Activated CD4-positive, alpha-beta T cell treated with anti-CD3 and anti-CD28 coated beads for 4 hours (primary cell): ENCODE measurements around the gene TAGLN.
"Not testable (repeated sequence)": the region's sequence is repeated elsewhere in the genome, so short reads cannot be mapped to it uniquely, and the experiment has no call there.

Experiments
- DNase-seq, 2 donors: peaks; one replicate each; pipeline ENCODE4 v3.0.0-alpha.2; 2020

The TAGLN gene

DNA sequence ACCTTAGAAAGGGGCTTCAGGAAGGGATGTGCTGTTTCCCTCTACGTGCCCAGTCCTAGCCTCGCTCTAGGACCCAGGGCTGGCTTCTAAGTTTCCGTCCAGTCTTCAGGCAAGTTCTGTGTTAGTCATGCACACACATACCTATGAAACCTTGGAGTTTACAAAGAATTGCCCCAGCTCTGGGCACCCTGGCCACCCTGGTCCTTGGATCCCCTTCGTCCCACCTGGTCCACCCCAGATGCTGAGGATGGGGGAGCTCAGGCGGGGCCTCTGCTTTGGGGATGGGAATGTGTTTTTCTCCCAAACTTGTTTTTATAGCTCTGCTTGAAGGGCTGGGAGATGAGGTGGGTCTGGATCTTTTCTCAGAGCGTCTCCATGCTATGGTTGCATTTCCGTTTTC is 2.2 kb upstream of the TAGLN start:
- DNase-seq = no peak

DNA sequence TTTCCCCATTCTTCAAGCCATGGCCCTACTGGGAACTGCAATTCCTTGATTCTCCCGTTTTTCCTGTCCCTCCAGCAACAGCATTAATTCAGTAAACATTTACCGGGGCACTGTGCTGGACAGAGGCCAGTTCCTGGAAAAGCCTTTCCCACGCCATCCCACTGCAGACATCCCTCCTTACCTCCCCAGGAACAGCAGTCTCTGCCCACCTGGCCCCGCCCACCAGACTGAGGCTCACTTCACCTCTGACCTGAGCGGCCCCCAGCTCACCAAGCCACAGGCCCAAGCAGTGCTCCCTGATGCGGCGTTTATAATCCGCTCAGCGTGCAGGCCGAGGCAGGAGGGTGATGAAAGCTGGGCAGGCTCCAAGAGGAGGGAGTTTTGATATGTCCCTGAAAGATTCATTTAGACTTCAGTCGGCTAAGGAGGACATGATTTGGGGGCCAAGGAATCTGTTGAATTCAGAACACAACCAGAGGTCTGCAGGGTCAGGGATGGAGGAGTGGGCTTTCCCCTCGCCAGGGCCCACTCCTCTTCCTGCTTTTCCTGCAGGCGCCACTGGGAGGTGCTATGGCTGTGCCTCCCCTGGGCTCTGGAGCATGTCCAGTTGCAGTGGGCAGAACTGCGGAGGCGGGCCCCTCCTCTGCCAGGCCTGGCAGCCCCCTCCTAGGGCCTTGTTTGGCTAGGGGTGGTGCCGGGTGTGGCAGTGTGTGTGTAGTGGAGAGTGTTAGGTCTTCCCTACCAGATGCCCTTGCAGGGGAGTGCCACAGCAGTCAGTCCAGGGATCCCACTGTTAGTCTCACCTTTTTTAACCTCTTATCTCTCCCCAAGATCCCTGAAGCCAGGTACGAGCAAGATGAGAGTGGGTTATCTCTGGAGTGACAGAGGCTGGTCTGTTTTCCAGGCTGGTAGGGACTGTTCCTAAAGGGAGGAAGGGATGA is 1.4 kb upstream of the TAGLN start:
- no peak for DNase-seq

DNA sequence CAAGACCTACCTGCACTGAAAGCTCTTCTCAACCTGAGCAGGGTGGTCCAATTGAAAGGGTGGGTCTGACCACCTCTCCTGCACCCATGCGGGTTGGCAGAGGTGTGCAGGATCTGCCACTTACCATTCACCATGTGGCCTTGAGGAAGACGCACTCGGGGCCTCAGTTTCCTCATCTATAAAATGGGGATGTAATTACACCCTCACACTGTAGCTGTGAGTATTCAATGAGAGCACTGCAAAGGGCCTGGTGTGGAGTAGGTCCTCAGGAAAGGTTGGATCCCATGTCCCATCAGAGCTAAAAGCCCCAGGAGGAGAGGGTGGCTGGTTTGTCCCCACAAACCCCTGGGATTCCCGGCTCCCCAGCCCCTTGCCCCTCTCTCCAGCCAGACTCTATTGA is 557 bp upstream of the TAGLN start:
- DNase-seq = no peak

DNA sequence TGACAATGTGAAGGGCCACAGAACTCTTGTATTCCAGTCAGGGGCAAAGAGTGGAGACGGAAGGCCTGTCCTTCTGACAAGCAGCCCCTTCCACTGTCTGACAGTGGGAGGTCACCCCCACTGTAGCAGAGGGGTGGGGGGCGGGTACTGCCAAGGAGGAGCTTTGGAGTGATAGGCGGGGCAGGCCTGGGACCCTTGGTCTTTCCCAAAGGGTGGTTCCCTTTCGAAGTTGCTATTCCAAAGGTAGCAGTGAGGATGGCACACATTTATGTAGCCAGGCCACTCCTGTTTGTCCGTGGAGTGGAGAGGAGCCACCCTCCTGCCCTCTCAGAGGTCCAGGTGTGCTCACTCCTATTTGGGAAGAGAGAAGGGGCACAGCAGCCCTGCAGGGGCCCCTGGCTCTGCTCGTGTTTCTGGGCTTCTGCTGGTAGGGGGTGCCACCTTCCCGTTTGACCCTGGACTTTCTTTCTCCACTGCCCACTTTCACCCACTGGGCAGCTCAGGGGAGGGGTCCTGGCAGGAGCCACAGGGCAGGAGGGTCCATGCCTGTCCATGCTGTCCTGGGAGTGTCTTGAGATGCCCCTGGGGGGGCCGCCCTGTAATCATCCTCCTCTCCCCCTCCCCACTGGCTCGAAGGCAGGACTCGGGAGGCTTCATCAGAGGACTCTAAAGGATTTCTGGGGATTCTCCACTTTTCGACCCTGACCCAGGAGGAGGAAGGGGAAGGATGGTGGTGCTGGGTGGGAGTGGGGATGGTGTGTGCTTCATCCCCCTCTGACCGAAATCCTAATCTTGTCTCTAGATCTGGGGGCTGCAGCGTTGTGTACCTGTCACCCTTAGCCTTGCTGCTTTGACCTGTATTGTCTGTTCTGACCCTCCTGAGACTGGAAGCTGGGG is 994 bp downstream of the TAGLN start:
- no peak for DNase-seq

DNA sequence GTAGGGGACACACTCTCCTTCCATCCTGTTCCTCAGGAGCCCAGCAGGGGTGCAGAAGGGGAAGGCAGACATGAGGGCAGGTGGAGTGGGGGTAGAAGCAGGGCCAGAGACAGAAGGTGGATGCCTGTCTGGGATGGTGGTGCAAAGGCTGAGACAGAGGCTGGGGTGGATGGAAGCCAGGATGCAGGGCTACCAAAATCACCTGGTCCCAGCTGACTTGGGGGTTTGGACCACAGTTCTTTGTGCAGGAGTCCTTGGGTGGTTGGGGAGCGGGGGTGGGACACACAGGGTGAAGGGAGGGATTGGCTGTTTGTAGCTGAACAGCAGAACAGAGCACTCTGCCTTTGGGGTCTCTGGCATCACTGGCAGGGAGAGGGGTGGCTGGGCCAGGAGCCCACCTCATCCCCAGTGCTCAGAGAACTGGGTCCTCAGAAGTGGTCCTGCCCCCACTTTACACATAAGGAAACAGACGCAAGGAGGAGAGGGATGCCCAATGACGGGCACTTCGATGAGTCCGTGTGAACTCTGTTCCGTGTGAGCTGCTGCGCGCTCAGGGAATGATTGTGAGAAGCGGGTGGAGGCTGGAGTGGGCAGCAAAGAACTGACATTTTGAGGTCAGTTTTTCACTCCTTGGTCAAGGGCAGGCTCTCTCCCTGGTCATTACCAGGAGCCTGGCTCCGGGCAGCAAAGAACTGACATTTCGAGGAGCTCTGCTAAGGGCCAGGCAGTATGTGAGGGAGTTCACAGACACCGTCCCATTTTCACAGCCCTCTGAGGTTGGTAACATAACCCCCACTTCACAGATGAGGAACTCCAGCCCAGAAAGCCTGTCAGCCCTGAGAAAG is 1.9 kb downstream of the TAGLN start:
- DNase-seq = no peak

DNA sequence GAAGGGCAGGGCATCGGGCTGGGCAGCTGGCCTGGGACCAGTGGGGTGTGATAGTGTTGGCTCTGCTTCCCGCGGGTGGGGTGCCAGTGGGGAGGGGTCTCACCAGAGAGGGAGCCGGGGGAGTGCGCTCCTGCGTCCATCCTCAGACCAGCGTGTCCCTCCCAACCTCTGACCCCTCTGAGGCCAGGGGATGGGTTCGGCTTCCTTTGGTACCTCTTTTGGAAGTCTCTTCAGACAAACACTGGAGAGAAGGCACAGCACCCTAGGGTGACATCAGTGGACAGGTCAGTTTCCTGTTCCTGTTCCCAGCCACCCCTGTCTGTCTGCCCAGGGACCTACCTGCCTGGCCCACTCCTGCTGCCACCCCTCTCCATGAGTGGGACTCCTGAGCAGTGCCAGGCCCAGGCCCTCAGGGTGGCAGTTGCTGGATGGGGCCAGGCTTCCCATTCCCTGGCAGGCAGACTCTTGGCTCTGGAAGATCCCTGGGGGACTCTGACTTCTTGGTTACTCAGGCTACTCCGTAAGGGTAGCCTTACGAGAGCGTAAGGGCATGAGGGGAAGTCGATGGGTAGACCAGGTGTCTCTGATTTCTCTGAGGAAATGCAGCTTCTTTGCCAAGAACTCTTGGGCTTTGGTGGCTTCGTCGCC is 2.6 kb downstream of the TAGLN start:
- no peak for DNase-seq

DNA sequence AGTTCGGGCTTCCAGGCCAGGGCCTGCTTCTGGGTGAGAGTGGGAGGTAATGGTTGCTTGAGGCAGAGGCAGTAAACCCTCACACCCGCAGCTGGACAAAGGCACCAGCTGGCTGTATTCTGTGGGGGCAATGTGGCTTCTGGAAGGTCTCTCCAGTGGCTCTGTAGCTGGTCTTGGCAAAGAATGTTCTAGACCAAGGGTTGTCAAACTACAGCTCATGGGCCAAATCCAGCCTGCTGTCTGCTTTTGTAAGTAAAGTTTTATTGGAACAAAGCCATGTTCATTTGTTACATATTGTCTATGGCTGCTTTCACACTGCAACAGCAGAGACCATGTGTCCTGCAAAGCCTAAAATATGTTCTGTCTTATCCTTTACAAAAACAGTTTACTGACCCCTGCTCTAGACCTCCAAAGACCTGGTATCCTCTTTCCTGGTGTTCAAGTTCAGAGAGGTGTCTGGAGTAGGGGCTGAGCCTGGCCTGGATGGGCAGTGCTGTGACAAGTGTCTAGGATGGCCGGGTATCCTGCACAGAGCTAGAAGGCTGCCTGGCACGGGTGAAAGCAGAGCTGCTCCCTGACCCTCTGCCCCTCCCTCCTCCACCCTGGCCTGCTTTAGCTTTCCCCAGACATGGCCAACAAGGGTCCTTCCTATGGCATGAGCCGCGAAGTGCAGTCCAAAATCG is 3.4 kb downstream of the TAGLN start:
- no peak for DNase-seq

DNA sequence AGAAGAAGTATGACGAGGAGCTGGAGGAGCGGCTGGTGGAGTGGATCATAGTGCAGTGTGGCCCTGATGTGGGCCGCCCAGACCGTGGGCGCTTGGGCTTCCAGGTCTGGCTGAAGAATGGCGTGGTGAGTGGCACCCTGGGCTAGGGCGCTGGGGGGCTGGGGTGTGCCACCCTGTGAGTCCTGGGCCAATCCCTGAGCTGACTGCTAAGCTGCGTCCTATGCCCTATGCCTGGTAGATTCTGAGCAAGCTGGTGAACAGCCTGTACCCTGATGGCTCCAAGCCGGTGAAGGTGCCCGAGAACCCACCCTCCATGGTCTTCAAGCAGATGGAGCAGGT is 3.9 kb downstream of the TAGLN start:
- DNase-seq = no peak

DNA sequence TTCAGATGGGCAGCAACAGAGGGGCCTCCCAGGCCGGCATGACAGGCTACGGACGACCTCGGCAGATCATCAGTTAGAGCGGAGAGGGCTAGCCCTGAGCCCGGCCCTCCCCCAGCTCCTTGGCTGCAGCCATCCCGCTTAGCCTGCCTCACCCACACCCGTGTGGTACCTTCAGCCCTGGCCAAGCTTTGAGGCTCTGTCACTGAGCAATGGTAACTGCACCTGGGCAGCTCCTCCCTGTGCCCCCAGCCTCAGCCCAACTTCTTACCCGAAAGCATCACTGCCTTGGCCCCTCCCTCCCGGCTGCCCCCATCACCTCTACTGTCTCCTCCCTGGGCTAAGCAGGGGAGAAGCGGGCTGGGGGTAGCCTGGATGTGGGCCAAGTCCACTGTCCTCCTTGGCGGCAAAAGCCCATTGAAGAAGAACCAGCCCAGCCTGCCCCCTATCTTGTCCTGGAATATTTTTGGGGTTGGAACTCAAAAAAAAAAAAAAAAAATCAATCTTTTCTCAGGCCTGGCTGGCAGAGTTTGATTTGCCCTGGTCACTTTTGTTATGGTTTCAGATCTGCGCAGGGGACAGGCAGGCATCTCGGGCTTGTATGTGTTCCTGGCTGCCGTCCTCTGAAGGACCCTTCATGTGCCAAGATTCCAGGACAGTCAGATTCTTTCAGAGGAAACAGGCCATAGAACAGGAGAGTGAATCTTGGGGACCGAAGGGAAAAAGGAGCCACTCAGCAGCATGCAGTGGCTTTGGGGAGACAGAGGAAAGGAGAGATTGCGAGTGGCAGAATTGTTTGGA is 5.3 kb downstream of the TAGLN start:
- DNase-seq = no peak

DNA sequence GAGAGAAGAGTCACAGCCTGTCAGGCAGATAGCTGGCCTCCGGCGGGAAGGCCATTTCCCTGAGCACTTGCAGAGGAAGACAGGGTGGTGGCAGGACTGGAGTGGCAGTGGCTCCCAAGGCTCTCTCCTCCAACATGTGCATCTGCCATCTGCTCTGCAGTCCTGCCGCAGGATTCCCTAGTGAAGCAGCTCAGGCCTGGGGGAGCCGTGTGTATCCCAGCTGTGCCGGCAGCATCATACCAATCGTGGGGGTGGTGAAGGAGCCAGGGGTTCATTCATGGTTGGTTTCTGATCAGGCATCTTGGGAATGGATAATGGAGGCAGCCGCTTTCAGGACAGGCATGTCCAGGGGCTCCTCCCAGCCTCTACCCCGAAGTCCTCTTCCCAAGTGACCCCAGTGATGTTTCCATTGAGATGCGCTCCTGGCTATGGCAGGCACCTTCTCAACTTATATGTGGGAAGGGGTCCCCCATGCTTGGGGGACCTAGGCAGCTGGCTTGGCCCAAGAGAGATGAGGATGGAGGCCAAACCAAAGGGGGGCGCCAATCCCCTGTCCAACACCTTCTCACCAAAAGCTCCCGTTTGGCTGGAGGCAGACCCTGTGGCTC is 6.1 kb downstream of the TAGLN start:
- no peak for DNase-seq

DNA sequence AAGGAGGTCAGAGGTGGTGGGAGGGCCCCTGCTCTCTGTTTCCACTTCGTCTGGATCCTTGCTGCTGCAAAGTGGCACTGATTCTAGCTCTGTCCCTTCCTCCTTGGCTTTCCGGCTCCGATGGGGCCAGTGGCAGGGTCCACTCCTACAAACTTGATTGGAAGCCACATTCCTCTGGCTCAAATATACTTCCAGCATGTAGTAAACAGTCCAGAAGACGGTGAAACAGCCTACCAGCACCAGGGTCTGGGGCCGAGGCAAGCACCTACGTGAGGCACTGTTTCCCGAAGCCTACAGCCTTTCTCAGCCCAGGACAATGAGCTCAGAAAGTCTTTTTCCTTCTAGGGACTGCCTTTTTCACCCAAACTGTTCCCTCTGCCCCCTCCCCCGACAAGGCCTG is 6.9 kb downstream of the TAGLN start:
- not testable (repeated sequence) for DNase-seq

DNA sequence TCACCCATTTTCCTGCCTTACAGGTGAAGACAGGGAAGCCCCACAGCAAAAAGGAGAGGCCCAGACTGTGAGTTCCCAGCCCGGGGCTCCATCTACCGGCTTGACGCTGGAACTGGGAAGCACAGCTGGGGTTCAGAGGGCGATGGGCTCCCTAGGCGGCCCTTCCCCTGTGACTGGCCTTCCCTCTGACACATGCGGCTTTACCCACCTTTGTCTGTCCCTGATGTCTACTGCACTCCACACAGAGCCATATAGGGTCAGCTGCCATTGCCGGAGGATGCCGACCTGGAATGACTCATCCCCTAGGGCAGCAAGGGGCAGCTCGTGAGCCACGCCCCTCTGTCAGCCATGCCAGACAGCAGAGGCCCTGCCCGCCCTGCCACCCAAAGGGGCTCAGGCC is 7.7 kb downstream of the TAGLN start:
- DNase-seq = not testable (repeated sequence)

DNA sequence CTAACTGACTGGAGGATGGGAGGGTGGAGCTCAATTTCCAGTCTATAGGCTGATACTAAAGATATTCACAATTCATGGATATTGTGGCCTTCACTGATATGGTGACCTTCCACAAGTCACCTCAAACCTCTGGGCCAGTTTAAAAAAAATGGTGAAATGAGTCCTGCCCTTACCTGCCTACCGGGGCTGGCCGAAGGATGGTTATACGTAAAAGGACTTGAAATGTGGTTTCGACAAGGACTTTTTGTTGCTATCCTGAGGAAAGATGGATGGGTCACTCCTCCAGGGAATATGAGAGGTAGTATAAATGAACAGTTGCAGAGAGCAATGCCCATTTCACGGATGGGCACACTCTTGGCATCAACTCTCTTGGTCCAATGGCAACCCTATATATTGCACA is 8.3 kb downstream of the TAGLN start:
- DNase-seq = not testable (repeated sequence)

DNA sequence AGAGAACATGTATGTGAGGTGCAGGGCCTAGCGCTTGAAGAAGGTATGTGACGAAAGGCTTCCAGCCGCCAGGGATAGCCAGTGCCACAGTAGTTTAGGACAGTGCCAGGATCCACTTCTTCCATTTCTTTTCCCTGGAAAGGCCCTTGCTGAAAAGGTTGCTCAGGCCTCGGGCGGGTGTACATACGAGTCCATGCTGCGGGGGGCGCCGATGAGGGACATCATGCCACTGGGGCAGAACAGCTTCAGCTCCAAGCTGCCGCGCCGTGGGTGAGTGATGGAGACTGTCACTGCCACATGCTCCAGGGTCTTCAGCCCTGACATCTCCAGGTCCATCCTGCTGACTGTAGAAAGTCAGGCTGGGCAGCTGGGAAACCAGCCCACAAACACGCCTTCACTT is 9.5 kb downstream of the TAGLN start:
- DNase-seq = not testable (repeated sequence)

DNA sequence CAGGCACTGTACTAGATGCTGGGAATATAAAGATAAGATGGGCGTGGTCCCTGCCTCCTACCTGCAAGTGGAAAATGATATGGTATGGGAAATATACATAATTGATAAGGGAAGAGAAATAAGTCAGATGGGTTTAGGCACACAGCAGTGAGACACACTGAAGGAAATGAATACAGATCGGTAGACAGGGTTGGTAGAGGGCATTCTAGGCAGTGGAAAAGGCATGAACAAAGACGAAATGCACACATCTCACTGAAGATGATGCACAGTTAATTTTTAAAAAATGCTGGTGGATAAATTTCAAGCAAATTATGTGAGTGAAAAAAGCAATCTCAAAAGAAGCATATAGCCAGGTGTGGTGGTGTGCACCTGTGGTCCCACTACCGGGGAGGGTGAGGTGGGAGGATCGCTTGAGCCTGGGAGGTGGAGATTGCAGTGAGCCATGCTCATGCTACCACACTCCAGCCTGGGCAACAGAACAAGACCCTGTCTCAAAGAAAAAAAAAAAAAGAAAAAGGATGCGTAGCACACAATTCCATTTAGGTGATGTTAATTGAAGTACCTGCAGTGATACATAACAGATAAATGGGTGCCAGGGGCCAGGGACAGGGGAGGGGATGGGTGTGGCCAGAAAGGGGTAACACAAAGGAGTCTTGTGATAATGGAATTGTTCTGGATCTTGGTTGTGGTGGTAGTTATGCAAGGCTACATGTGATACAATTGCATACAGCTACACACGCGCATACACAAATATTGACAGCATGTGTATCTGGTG is 10.4 kb downstream of the TAGLN start:
- not testable (repeated sequence) for DNase-seq

DNA sequence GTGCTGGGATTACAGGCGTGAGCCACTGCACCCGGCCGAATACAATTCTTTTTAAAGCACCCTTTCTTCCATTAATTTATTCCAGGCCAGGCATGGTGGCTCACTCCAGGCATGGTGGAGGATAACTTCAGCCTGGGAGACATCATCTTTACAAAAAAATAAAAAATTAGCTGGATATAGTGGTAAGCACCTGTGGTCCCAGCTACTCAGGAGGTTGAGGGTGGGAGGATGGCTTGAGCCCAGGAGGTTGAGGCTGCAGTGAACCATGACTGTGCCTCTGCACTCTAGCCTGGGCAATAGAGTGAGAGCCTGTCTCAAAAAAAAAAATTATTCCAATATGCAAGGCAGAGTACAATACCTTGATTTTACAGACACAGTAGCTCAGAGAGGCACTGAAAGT is 11.4 kb downstream of the TAGLN start:
- no peak for DNase-seq

DNA sequence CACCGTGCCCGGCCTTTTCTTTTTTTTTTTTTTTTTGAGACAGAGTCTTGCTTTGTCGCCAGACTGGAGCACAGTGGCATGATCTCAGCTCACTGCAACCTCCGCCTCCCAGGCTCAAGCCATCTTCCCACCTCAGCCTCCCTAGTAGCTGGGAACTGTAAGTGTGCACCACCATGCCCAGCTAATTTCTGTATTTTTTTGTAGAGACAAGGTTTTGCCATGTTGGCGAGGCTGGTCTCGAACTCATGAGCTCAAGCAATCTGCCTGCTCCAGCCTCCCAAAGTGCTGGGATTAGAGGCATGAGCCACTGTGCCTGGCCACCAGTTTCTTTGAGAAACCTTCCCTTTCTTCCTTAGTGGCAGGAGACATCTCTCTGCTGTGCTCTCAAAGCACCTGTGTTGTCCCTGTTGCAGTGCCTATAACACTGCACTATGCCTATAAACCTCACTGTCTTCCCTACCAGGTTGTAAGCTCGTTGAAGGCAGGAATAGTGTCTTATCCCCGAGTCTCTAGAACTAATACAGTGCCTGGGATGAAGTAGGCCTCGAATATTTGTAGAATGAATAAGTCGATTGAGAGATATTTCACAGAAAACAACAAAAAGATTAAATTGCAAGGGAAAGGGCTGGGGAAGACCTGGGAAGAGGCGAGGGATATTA is 13.7 kb downstream of the TAGLN start:
- no peak for DNase-seq

DNA sequence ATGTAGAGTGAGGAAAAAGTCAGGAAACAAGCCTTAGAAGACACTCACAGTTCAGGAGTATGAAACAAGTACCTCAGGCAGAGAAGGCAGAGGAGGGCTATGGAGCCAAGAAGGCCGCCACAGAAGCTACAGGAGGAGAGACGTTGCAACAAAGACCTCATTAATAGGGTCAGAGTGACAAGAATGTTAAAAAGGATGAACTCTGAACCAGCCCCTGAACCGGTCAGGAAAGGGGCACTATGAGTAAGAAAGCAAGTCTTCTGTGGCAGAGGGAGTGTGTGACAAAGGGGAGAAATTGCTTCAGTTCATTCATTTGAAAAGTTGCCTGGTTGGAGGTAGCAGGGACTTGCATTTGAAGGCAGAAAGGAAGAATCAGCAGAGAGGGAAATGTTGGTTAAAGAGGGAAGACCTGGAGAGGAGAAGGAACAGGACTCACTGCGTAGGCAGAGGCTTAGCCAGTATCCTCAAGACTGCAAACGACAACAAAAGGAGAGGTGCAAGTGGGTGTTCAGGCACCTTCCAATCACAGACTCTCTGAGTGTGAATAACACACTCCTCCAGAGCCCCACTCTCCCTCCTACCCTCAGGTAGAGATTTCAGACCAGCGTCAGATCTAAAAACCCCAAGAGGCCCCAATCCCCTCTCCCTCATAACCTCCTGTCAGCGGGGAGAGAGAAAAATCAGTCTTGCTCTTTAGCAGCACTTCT is 15.4 kb downstream of the TAGLN start:
- DNase-seq = no peak
